Lung (tissue), 12 donors: ENCODE results near the gene MFAP4. TPM values are rescaled to one million over a fixed set of nuclear protein-coding genes. Genes with fewer than 3 reads are reported as not detected.

Source experiments
- ATAC-seq: fragments of 200-7000 bp; cut with Tn5 transposase; one replicate; pipeline ENCODE4 v1.9.1; 2020; ENCODE audit warnings: moderate number of reproducible peaks; ENCODE audit not compliant: insufficient read depth, low FRiP score
- DNase-seq, 3 donors: peaks; one replicate each; pipeline ENCODE4 v3.0.0-alpha.2; 2013 to 2017
- H3K27ac ChIP-seq, 2 donors: one replicate each; pipeline ENCODE4 v1.5.1; 2013; ENCODE audit warnings: mild to moderate bottlenecking in 2 of 2, moderate library complexity in 2 of 2, control low read depth in 1 of 2, inconsistent platforms in 1 of 2, low read depth in 1 of 2, low read length in 1 of 2
- H3K27me3 ChIP-seq, 3 donors: one replicate each; pipeline ENCODE4 v1.5.1; 2013; ENCODE audit warnings: low read length in 2 of 3; ENCODE audit not compliant: control insufficient read depth in 3 of 3, insufficient read depth in 3 of 3
- H3K36me3 ChIP-seq, 4 donors: one replicate each; pipeline ENCODE4 v1.5.1; 2013; ENCODE audit warnings: low read length in 4 of 4, mild to moderate bottlenecking in 1 of 4, moderate library complexity in 1 of 4; ENCODE audit not compliant: control insufficient read depth in 4 of 4, insufficient read depth in 4 of 4
- H3K4me1 ChIP-seq, 5 donors: one replicate each; pipeline ENCODE4 v1.5.1; 2013; ENCODE audit warnings: low read length in 5 of 5, mild to moderate bottlenecking in 2 of 5, moderate library complexity in 1 of 5; ENCODE audit not compliant: control insufficient read depth in 5 of 5, insufficient read depth in 5 of 5
- H3K4me3 ChIP-seq: one replicate; pipeline ENCODE4 v1.5.1; 2013; ENCODE audit warnings: mild to moderate bottlenecking, control low read depth, moderate library complexity
- H3K9ac ChIP-seq, 2 donors: one replicate each; pipeline ENCODE4 v1.5.1; 2013; ENCODE audit warnings: low read length in 2 of 2, control low read depth in 1 of 2; ENCODE audit not compliant: insufficient read depth in 1 of 2
- H3K9me3 ChIP-seq, 4 donors: one replicate each; pipeline ENCODE4 v1.5.1; 2013; ENCODE audit warnings: low read length in 3 of 4, mild to moderate bottlenecking in 1 of 4, moderate library complexity in 1 of 4; ENCODE audit not compliant: control insufficient read depth in 4 of 4, insufficient read depth in 3 of 4
- WGBS, 2 donors: extraction: QIAGEN DNeasy Blood & Tissue Kit; methylation state at CpG; one replicate each; pipeline ENCODE4 v1.1.7; 2013; 5-methylcytosine and 5-hydroxymethylcytosine counted together
- polyA plus RNA-seq, 2 donors: library from polyadenylated mRNA; stranded (reverse); fragments of 200-250 nt; gene quantifications; one replicate each; pipeline ENCODE4 v1.2.1, GENCODE V29; 2013
- total RNA-seq, 2 donors: library from RNA; depleted of rRNA in 1 of 2; stranded (reverse); fragments of >200 nt in 1 of 2; gene quantifications; one replicate each; pipeline ENCODE4 v1.2.1, GENCODE V29; 2014 to 2021
- TF ChIP-seq, protein P1 (sequence below): IDR thresholded peaks from 2 replicates; pipeline ENCODE4 v1.5.1; 2012; ENCODE audit warnings: mild to moderate bottlenecking; ENCODE audit errors: control extremely low read depth, extremely low read depth
- donor health status: control.
- donor health status: control.
- donor health status: Bipolar disorder and iron deficiency.
- donor health status: healthy.
- donor health status: DM: yes; HTN: yes; CAD: no.

MFAP4 gene
- total and polyA plus RNA-seq, 4 donors, result 45.7 to 156 (median 92.2) TPM

DNA sequence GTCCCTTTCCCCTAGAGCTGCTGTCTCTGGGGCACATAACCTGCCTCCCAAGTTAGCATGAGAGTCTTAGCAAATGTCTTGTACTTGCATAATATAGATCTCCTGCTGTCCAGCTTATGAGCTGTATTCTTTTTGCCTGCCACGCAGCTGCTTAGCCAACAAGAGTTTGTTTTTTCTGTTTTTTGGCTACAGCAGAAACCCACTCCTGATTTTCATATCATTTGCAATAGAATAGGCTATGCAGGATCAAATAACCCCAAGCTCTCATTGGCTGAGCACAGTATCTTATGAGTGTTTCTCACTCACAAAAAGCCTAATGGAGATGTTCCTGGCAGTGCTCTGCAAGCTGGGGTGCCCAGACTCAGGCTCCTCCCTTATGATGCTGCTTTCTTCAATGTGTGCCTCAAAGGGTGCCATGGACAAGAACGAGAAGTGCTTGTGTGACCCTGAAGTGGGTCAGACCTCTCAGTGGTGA is 47.6 kb downstream of the MFAP4 start:
- Histone ChIP-seq H3K27me3 (no peaks in the 10 kb centered on the region), H3K4me1 (peaks cover 0 to 30% (median 12%) of the 10 kb centered on the region in 5 donors), H3K27ac (no peak overlapping the region), H3K36me3 (peaks cover 0 to 2% (median under 1%) of the 10 kb centered on the region in 4 donors), H3K4me3 (no peak overlapping the region), H3K9ac (no peak overlapping the region), H3K9me3 (no peaks in the 10 kb centered on the region)
- TF ChIP-seq, protein P1, sequence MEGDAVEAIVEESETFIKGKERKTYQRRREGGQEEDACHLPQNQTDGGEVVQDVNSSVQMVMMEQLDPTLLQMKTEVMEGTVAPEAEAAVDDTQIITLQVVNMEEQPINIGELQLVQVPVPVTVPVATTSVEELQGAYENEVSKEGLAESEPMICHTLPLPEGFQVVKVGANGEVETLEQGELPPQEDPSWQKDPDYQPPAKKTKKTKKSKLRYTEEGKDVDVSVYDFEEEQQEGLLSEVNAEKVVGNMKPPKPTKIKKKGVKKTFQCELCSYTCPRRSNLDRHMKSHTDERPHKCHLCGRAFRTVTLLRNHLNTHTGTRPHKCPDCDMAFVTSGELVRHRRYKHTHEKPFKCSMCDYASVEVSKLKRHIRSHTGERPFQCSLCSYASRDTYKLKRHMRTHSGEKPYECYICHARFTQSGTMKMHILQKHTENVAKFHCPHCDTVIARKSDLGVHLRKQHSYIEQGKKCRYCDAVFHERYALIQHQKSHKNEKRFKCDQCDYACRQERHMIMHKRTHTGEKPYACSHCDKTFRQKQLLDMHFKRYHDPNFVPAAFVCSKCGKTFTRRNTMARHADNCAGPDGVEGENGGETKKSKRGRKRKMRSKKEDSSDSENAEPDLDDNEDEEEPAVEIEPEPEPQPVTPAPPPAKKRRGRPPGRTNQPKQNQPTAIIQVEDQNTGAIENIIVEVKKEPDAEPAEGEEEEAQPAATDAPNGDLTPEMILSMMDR, result no peak
- ATAC-seq, result no peak
- DNase-seq, result peak in 2 of 3 donors; percentile 13 to 53
- 72 to 77% methylated on average over 2 of the region's 2 CpGs for WGBS, 2 donors

DNA sequence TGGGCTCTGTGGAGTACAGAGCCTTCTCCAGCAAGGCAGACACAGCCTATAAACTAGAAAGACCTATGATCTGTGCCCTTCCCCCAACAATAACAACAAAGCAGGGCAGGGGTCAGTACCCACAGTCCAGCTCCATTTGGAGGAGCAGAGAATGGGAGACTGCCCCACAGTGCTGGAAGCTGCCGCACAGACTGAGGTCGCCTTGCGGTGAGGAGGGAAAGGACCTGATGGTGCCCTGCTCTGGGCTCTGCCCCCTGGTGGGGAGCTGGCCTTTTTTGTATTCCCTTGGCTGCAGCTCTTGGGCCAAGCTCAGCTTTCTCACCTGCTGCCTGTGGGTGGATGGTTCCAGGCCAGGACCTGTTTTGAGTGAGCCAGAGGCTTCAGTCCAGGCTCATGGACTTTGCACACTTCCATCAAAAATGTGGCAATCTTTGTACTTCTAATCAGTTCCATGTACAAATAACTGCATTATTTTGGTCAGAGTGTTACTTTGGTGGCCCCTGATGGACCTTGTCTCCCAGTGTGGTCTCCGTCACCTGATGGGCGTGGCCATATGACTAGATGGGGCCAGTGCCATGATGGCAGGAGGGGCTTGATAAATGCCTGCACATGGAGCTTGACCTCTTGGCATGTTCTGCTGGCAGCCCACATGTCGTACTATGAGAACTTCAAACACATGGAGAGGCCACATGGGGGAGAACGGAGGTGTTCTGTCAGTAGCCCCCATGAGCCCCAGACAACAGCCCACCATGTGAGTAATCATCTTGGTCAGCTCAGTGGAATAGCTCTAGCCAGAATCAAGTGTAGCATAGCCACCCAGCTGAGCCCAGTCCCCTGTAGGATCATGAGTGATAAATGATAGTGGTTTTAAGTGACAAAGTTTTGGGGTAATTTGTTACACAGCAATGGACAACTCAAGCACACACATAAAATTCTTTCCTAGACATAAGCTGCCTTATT is 48.7 kb downstream of the MFAP4 start:
- Histone ChIP-seq H3K4me1 (peaks cover 0 to 30% (median 12%) of the 10 kb centered on the region in 5 donors), H3K9ac (no peak overlapping the region), H3K27ac (no peak overlapping the region), H3K9me3 (no peaks in the 10 kb centered on the region), H3K4me3 (no peak overlapping the region), H3K36me3 (peaks cover 0 to 12% (median 3%) of the 10 kb centered on the region in 4 donors), H3K27me3 (no peaks in the 10 kb centered on the region)
- peak; percentile 38 to 63 (median 61) for DNase-seq
- TF ChIP-seq, protein P1, result peak; percentile 57
- ATAC-seq, result peak; percentile 56
- 59 to 61% methylated on average over 7 of the region's 7 CpGs for WGBS, 2 donors

DNA sequence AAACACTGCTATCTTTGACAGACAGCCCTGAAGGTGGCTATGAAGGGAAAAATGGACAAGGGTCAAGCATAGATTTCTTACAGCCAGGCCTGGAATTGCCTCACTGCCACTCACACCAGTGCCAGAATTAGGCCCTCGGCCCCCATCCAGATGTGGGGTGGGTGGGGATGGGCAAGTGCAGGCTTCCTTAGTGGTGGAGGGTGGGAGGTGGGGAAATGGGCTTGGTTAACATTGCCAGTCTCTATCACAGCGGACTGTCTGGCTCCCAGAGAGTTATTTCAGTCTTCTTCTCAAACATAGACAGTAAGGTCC is 49.3 kb downstream of the MFAP4 start:
- DNase-seq (no peak), ATAC-seq (no peak)
- TF ChIP-seq, protein P1, result no peak

More for the DNA sequence above, 49.3 kb downstream of the MFAP4 start:
- Histone ChIP-seq H3K4me3 (no peak overlapping the region), H3K9me3 (no peaks in the 10 kb centered on the region), H3K36me3 (peaks cover 0 to 17% (median 3%) of the 10 kb centered on the region in 4 donors), H3K27ac (no peak overlapping the region), H3K27me3 (no peaks in the 10 kb centered on the region), H3K9ac (no peak overlapping the region), H3K4me1 (peaks cover 0 to 30% (median 9%) of the 10 kb centered on the region in 5 donors)
- WGBS, 2 donors, result 52 to 67% methylated on average over 2 of the region's 2 CpGs
